Stimulated activated CD8-positive, alpha-beta memory T cell treated with anti-CD3 and anti-CD28 coated beads, Interleukin-2, amount 100 ng/mL, for 48 hours (primary cell): ENCODE results near the gene RASD1.

Source experiments
- DNase-seq, 2 donors: peaks; one replicate each; pipeline ENCODE4 v3.0.0-alpha.2; 2020; ENCODE audit warnings: low read depth in 2 of 2

RASD1 gene

GRCh38 chr17:17510456-17511292 lies 14.5 kb upstream of the RASD1 start:
- DNase-seq, result no peak

- DNase-seq, result no peak
Observed at GRCh38 chr17:17509601-17510425, 13.6 kb upstream of the RASD1 start.

GRCh38 chr17:17508646-17509591 lies 12.7 kb upstream of the RASD1 start:
- no peak for DNase-seq

- DNase-seq, result no peak
Observed at GRCh38 chr17:17508019-17508535, 11.9 kb upstream of the RASD1 start.

- no peak for DNase-seq
Observed at GRCh38 chr17:17507465-17508011, 11.3 kb upstream of the RASD1 start.

GRCh38 chr17:17506893-17507464 lies 10.8 kb upstream of the RASD1 start:
- DNase-seq, result no peak

- DNase-seq, result no peak
Observed at GRCh38 chr17:17506181-17506741, 10.1 kb upstream of the RASD1 start.

- no peak for DNase-seq
Observed at GRCh38 chr17:17505610-17506171, 9.5 kb upstream of the RASD1 start.

GRCh38 chr17:17505151-17505550 lies 9.0 kb upstream of the RASD1 start:
- DNase-seq, result no peak

GRCh38 chr17:17504341-17505140 lies 8.3 kb upstream of the RASD1 start:
- DNase-seq, result no peak

- no peak for DNase-seq
Observed at GRCh38 chr17:17503566-17504130, 7.5 kb upstream of the RASD1 start.

- DNase-seq, result no peak
Observed at GRCh38 chr17:17502741-17503565, 6.8 kb upstream of the RASD1 start.

GRCh38 chr17:17500999-17501605 lies 4.9 kb upstream of the RASD1 start:
- DNase-seq, result no peak

- no peak for DNase-seq
Observed at GRCh38 chr17:17499402-17500145, 3.4 kb upstream of the RASD1 start.

GRCh38 chr17:17498606-17499301 lies 2.6 kb upstream of the RASD1 start:
- no peak for DNase-seq

GRCh38 chr17:17497845-17498520 lies 1.8 kb upstream of the RASD1 start:
- DNase-seq, result no peak
